Activated CD4-positive, alpha-beta T cell treated with anti-CD3 and anti-CD28 coated beads, Interleukin-2, amount 50 U/mL, for 1 hour (primary cell): ENCODE results near the gene SLC2A13.
"Not testable (repeated sequence)": the region's sequence is repeated elsewhere in the genome, so short reads cannot be mapped to it uniquely, and the experiment has no call there.

ENCODE experiments used
- DNase-seq: peaks from one replicate; pipeline ENCODE4 v3.0.0-alpha.2; 2020

The SLC2A13 gene

GRCh38 chr12:39989501-39989900, 116.4 kb downstream of the SLC2A13 start:
- DNase-seq = no peak

- DNase-seq = no peak
These were observed 117.3 kb downstream of the SLC2A13 start for GRCh38 chr12:39988574-39988973.

DNA sequence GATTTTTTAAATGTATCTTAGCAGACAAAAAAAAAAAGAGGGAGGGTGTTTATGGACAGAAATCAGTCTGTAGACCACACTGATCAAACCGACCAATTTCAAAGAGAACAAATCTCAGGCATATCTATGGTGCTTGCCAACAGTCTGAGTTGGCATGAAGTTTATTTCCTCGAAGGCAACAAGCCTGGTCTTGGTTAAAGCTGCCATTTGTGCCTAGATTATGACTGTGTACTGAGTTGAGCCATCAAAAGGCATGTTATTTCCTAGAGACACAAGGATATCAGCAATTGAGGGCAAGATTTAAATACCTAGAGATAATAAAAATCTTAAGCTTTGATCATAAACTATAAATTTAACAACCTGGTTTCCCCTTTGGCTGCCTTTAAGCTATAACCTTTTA, 119.2 kb downstream of the SLC2A13 start:
- DNase-seq = no peak

DNA sequence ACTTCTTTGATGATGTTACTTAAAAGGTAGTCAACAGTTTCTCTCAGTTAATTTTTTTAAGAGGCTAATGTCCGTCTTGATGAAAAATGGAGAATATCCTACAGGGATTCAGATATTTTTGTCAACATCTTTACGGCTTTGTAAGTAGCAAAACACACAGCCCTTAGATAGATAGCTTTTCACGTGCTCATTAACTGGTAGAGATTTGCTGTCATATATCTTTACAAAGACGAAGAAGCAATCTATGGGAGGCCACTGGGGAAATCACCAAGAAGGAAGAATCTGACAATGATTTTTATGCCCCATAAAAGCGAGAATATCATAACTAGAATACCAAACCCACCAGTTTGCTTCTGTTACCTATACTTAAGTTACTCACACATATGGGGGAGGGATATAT, 121.2 kb downstream of the SLC2A13 start:
- no peak for DNase-seq

DNA sequence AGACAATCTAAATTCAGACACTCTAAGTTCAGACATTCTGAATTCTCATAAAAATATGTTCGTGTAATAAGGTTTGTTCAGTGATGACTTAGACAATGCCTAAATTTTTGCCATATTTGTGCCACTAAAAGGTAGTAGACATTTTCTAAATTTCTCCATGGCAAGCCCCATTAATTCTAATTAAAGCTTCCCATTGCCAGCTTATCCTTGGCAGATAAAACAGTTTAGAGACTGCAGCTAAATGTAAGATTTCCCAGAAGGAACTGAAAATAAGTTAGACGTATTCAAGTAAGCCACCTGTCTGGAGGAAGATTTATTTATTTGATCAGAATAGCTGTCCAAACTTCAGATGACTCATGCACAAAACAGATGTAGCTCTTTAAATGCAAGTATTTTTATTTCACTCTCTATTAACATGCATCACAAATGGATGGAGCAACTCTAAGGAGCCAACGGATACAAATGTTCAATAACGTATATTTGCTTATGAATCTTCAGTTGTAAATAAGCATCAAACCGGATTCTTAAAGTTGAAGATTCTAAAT, 130.4 kb downstream of the SLC2A13 start:
- no peak for DNase-seq

- DNase-seq = no peak
These were observed 133.8 kb downstream of the SLC2A13 start for GRCh38 chr12:39972119-39972518.

DNA sequence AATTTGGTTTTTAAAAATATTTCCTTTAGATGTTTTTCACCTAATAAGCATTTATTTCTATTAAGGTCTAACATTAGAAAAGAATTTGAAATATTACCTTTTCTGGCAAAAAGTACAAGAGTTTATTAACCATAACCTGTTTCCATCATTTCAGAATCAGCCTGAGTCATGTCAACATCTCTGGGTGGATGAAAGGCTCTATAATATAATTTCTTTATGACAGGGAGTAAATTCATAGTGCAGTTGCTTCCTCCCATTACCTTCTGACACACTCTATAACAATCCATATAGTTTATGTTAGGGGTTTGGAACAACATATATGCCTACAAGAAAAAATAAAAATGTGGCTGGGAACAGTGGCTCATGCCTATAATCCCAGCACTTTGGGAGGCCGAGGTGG, 134.5 kb downstream of the SLC2A13 start:
- DNase-seq = no peak

- DNase-seq = no peak
These were observed 139.2 kb downstream of the SLC2A13 start for GRCh38 chr12:39966721-39967120.

DNA sequence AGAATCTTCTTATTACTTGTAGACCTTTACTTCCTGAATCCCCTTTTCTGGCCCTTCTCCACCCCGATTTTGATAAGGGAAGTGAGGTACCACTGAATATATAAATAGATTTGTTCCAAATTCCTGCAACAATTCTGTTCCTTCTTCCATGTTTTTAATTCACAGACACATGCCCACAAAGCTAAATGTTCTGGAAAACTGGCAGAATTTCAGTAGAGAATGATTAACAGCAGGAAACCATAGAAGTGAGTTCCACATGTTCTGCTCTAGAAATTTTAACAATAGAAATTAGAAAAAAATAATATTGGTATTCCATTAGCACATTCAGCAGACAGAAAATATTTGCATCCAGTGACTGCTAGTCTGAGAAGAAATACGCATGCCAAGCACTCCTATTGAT, 139.6 kb downstream of the SLC2A13 start:
- no peak for DNase-seq

GRCh38 chr12:39959467-39959866, 146.4 kb downstream of the SLC2A13 start:
- DNase-seq = no peak

- no peak for DNase-seq
These were observed 146.8 kb downstream of the SLC2A13 start for GRCh38 chr12:39959031-39959430.

DNA sequence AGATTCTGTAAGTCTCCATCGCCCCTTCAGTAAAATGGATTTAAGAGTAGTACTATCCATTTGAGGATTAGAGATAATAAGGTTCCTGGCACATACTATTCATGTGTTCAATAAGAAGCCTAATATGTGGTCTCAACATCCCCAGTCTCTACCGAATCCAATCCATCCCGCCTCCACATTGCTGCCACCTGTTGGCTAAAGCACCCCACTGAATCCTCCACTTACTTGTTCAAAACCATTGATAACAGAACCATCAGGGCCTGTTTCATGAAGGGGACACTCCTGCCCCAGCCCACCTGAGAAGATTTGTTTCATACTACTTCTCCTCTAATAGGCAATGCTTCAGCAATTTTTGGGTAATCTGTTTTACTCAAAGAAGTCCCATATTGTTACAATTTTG, 147.5 kb downstream of the SLC2A13 start:
- no peak for DNase-seq

GRCh38 chr12:39956725-39957124, 149.2 kb downstream of the SLC2A13 start:
- DNase-seq = no peak

DNA sequence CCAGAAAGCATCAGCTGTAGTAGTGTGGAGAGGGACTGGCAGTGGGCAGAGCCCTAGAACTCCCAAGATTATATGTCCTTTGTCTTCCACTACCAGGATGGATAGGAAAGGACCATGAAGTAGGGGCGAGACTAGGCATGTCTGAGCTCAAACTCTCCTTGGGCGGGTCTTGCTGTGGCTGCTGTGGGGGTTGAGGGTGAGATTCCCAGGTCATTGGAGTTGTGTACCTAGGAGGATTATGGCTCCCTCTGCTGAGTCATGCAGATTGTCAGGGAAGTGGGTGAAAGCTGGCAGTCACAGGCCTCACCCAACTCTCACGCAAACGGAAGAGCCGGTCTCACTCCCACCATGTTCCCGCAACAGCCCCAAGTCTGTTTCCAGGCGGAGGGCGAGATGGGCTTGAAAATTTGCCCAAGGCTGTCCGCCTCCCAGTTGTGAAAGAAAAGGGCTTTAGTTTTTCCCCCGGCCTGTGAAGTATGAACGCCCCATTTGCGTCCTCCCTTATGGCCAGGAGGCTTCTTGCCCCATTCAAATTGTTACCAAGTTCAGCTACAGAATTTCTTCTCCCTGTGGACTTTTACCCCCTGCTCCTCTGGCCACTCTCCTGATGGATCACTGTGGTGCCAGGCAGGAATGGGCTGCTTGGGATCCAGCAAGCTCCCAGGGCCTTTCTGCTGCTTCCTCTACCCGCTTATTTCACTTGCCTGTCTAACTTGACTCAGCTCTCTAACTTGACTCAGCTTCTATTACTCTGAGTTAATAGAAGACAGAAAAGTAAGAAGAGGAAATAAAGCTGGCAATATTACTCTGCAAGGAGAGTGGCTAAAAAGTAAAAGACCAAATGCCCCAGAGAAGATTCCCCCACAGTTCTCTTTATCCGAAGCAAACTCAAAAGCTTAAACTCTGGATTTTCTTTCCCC, 159.3 kb downstream of the SLC2A13 start:
- no peak for DNase-seq

DNA sequence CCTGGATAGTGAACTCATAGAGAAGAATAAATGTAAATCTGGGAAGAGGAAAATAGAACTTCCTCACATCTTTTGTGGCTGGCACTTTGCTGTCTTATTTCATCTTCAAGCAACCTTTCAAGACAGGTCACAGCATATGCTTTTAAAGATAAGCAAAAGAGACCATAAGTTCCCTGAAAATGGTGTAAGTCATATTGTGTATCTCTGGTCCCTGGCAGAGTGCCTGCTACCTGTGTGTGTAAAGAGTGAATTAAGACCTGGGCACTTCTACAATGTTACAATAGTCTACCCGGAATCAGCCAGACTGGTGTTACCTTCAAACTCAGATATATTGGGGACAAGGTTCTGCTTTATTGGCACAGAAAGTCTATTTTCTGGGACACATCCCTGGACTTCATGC, 168.8 kb downstream of the SLC2A13 start:
- no peak for DNase-seq

- DNase-seq = no peak
These were observed 170.0 kb downstream of the SLC2A13 start for GRCh38 chr12:39935839-39936238.

DNA sequence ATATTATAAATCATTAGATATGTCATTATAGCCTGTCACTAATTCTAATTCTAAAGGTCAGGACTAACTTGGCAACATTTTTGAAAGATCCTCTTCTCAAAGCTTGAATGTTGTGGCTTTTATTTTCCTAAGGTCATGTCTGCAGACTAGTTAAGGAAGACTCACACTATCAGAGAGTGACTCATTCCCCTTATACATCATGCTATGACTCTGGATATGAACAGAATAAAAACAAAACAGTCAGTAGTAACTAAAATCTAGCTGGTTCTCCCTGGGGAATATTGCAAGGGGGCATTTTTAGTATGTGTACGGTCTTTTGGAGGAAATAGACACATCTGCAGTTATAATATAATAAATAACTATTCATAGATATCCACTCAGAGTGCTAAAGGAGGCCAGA, 170.6 kb downstream of the SLC2A13 start:
- no peak for DNase-seq

- DNase-seq = no peak
These were observed 174.0 kb downstream of the SLC2A13 start for GRCh38 chr12:39931857-39932256.

DNA sequence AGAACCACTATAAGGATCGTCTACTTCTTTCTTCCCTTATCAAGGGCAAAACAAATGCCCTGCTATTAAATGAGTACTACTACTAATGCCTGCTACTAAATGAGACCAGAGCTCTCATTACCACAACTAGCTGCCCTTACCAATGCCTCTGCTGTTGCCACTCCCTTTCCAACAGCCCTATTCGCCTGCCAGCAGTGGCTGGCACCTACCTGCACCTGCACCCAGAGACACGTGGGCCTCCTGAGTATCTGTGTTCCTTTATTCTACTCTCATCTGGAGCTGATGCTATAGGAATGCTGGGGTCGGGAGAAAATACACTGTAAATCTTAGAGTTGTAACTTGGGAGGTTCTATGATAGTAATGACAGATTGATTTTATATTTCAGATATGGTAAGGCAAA, 174.7 kb downstream of the SLC2A13 start:
- no peak for DNase-seq

GRCh38 chr12:39930101-39930500, 175.8 kb downstream of the SLC2A13 start:
- DNase-seq = no peak

- no peak for DNase-seq
These were observed 177.5 kb downstream of the SLC2A13 start for GRCh38 chr12:39928181-39928899.

DNA sequence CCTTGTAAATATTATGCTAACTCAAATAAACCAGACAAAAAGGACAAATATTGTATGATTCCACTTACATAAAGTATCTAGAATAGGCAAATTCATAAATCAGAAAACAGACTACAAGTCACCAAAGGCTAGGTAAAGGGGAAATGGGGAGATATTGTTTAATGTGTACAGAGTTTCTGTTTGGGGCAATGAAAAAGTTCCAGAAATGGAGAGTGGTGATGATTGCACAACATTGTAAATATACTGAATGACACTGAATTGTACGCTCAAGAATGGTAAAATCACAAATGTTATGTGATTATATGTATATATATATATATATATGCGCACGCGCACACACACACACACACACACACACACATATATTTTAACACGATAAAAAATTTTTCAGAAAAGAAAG, 182.5 kb downstream of the SLC2A13 start:
- no peak for DNase-seq

DNA sequence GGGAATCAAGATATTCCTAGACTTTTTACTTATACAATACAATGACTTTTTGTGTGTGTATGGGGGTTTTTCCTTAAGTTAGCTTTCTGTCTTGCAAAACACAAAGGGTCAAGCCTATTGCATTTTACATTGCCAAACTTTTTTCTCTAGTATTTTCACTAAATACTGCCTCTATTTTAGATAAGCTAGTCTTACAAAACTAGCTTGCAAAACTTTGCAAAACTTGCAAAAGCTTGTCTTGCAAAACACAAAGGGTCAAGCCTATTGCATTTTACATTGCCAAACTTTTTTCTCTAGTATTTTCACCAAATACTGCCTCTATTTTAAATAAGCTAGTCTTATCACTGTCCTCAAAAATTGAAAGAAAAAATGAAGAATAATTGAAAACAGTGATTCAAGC, 183.3 kb downstream of the SLC2A13 start:
- not testable (repeated sequence) for DNase-seq

DNA sequence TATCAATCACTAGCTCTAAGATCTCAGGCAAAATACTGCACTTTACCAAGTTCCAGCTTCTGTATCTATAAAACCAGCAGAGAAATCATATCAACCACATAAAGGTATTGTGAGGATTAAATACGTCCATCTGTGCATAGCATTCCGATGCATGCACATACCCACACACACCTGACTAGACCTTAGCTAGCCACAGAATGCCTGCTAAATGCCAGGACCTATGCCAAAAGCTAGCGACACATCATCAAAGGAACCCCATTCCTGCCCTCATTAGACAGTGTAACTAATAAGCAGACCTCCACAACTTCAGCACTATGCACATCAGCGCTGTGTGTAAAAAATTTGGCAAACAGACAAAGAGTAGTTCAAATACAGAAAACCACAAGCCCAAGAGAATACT, 185.2 kb downstream of the SLC2A13 start:
- DNase-seq = no peak
